HG03457 (cell line): ENCODE data around the gene AFF1.

Experiments
- ATAC-seq: cut with Tn5 transposase; IDR thresholded peaks from one replicate; pipeline ENCODE4 v1.9.1; 2021; ENCODE audit warnings: moderate number of reproducible peaks; ENCODE audit not compliant: unreplicated experiment

The AFF1 gene

GRCh38 chr4:86918539-86919072 is 16.2 kb upstream of the AFF1 start:
- no peak for ATAC-seq

GRCh38 chr4:86919561-86920223 is 15.1 kb upstream of the AFF1 start:
- ATAC-seq: no peak

DNA sequence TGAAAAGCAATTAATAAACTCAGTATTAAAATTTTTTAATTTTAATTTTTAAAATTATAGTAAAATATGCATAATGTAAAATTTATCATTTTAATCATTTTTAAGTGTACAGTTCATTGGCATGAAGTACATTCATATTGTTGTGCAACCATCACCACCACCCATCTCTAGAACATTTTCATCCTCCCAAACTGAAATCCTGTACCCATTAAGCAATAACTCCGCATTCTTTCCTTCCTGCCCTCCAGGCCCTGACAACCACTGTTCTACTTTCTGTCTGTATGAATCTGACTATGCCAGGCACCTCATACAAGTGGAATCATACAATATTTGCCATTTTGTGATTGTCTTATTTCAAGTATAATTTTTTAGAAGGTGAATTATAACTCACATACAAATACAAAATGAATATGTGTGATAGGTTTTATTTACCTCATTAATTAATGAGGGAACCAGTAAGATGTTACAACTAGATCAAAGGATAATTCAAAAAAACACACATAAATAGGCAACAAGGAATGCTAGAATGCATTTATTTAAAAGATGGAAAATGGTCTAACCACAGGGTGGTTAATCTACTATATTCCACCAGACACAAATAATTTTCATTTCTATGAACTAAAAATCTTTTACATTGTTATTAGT is 13.1 kb upstream of the AFF1 start:
- ATAC-seq: no peak

DNA sequence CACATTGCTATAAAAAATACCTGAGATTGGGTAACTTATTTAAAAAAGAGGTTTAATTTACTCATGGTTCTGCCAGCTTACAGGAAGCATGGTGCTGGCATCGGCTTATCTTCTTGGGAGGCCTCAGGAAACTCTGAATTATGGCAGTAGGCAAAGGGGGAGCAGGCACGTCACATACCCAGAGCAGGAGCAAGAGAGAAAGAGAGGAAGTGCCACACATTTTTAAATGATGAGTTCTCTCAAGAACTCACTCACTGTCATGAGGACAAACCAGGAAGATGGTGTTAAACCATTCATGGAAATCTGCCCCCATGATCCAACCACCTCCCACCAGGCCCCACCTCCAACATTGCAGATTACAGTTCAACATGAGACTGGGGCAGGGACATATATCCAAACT is 10.0 kb upstream of the AFF1 start:
- no peak for ATAC-seq

DNA sequence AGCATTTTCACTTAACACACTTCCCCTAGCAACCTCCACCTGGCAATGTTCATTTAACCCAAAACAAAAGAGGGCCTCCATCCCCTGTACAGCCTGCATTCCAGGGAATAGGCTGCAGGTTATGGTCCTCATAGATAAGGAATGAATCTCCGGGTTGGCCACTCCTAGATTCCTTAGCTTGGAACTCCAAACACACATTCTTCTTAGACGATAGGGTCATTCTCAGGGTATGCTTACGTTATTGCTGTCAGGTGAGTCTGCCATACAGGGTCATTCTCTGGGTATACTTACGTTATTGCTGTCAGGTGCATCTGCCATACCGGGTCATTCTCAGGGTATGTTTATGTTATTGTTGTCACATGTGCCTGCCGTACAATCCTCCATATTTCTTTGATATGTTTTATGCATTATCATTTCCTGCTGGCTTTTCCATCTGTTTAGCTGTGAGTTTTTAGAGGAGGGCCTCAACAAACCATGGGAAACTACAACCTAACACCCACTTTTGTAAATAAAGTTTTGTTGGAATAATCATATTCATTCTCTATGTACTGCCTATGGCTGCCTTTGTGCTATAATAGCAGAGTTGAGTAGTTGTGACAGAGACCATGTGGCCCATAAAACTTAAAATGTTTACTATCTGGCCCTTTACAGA is 8.2 kb upstream of the AFF1 start:
- no peak for ATAC-seq

DNA sequence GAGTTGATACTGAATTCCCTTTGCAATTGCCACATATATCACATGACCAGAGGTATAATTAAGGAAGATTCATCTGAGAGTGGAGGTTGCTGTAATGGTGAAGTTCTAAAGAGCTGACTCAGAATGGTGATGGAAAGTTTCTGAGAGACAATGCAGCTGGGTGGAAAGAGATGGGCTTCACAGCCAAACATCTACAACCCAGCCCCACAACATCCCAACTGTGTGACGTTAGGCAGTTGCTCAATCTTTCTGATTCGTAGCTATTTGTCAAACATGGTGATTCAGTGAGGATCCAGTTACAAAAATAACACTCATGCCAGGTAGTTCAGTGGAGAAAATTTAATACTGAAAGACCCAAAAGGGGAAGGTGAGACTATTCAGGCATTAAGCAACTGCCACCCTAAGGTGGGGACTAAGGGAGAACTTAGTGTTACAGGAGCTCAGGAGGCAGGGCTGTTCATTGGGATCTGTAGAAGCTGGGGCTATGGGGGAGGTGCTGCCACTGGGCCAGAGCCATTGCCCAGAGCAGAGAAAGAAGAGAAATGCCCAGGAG is 6.9 kb upstream of the AFF1 start:
- no peak for ATAC-seq

DNA sequence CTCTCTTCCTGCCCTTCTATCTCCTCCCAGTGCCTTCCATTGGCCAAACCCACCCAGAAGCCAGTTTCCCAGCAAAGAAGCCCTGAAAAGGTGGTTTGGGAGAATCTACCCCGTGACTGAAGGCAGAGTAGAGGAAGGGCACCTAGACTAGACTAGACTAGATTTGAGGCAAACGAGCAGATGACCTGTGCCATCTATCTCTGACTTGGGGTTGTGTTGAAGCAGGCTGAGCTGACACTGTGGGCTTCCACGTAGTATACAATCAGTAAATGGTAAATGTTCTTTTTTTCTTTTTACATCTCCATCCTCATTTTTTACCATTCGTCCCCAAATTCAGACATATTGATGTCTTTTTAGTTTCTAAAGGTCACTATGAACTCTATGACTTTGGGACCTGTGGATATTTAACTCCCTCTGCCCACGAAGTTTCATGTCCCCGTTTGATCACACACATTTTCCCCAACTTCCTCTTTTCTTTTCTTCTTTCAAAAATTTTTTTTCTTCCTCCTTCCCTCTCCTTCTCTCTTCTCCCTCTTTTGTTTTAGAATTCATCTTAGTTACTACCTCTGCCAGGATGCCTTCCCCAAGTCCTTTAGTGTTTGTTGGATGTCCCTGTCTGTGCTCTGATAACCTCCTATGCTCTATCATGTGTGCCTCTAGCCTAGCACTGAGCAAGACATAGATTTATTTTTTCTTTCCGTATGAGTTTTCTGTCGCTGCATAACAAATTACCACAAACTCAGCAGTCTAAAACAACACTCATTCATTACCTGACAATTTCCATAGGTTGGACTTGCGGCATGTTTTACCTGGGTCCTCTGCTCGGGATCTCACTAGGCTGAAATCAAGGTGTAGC is 6.2 kb upstream of the AFF1 start:
- ATAC-seq: no peak

GRCh38 chr4:86934147-86934770 is 552 bp upstream of the AFF1 start:
- ATAC-seq: no peak

- no peak for ATAC-seq
These were observed 698 bp downstream of the AFF1 start for GRCh38 chr4:86935566-86935852.

DNA sequence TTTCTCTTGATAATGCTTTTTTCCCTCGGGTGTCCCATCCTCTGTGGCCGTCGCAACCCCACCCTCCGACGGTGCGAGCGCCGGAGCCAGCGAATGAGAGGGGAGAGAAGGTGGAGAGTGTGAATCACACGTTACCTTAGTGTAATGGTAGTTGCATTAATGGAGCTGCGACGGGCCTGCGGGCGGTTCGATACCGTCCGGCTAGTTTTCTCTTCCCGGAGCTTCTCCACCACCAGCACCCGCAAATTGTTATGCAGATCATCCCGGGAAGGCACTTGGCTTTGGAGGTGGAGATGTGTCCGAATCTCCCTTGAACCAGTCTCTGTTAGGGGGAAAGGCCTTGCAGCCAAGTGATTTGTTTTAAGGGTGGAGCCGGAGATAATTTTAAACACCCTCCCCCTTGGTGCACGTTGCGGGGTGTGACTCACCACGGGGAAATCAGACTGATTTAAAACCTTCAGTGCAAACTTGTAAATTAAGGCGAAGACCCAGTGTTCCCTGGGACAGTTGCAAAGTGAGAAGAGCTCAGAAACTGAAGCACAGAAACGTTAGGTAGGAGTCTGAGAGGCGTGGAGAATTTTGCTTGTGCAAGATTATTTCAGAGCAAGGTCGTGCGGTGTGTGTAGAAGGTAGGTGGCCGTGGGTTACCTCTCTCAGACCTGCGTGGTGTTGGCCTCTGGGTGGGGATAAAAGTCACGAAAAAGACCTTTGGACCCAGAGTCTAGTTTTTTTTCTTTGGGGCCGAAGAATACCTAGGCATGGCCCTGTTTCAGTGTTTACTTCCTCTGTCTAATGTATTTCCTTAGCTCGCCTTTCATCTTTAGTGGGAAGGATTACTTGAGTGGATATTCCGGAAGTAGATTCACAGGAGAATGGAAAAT is 1.3 kb downstream of the AFF1 start:
- peak; percentile 22 for ATAC-seq

DNA sequence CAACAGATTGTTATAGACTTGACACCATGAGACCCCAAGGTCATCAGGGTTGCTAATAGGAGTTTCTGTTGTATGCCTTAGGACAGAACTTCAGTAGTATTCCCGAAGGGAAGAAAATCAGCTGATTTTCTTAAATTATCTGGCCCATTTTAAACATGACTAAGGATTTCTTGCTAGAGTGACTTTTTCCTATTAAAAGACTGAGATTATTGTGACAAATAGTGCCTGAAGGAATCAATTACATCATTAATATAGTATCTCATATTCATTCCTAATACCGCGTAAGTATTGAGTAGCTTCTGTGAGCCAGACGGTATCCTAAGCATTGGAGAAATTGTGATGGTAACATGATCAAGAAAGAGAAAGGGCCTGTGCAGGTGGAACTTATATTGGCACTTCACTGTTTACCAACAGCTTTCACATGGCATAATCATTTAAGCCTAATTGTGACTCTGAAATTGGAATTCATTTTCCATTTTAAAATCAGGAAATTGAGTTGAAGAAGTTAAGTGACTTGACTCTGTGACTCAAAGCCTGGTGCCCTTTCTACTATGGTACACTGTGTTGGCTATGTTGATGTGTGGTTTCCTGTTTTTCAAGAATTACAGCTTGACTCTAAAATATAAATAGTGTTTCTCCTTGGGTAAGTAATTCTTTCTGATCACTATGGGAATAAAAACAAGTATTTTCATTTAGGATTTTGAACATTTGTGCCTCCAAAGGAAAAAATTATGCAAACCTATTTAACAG is 4.1 kb downstream of the AFF1 start:
- no peak for ATAC-seq

- ATAC-seq: peak; percentile 56
These were observed 5.1 kb downstream of the AFF1 start for GRCh38 chr4:86939729-86940575.

GRCh38 chr4:86940920-86941460 is 6.2 kb downstream of the AFF1 start:
- no peak for ATAC-seq

GRCh38 chr4:86942185-86942666 is 7.4 kb downstream of the AFF1 start:
- no peak for ATAC-seq

DNA sequence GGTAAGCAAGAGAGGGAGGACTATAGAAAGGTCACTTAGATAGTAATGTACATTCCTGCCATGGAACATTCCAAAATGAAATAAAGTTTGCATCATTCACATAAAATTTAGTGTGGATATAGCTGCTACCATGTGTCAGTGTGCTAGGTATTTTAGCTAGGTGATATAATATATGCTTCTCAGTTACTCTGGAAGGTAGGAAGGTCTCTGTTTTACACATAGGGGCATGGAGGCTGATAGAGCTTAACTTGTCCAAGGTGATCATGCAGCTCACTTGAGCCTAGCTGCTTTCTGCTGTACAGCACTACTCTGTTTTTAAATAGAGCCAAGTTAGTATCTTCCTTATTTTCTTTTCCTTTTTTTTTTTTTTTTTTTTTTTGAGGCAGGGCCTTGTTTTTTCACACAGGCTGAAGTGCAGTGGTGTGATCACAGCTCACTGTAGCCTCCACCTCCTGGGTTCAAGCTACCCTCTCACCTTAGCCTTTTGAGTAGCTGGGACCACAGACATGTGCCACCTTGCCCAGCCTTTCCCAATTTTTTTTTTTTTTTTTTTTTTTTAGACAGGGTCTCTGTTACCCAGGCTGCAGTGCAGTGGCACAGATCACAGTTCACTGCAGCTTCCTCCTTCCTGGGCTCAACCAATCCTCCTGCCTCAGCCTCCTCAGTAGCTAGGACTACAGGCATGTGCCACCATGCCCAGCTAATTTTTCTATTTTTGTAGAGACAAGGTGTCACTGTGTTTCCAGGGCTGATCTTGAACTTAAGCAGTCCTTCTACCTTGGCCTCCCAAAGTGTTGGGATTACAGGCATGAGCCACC is 10.4 kb downstream of the AFF1 start:
- ATAC-seq: no peak

- ATAC-seq: no peak
These were observed 12.2 kb downstream of the AFF1 start for GRCh38 chr4:86946868-86947500.
